GM12878 (cell line): ENCODE data around the gene HS6ST3. TPM values are rescaled to one million over a fixed set of nuclear protein-coding genes. Genes with fewer than 3 reads are reported as not detected.
"Not testable (repeated sequence)": the region's sequence is repeated elsewhere in the genome, so short reads cannot be mapped to it uniquely, and the experiment has no call there.

Experiments
- ATAC-seq: fragments of 200-7000 bp; cut with Tn5 transposase; 3 replicates; pipeline ENCODE4 v1.9.1; 2020; ENCODE audit warnings: mild to moderate bottlenecking, moderate library complexity
- BruUV-seq: library from RNA; stranded (reverse); fragments of 400-500 nt; replicated peaks from 2 replicates; lab custom pipeline; 2021; lab: Mats Ljungman, UMichigan
- CTCF ChIA-PET: fragments of 300-600 bp; sonication (Branson Sonifier 250); formaldehyde crosslinking; extraction: SDS; loops from one replicate; lab custom pipeline; 2021; ENCODE audit warnings: inconsistent platforms; lab: Yijun Ruan, JAX
- POLR2A ChIA-PET: fragments of 350-600 bp; formaldehyde crosslinking; extraction: SDS; loops from one replicate; lab custom pipeline; 2021; ENCODE audit warnings: inconsistent platforms; lab: Charles Lee
- RAD21 ChIA-PET: fragments of 300-600 bp; sonication (Branson Sonifier 250); formaldehyde crosslinking; loops from one replicate; lab custom pipeline; 2023; ENCODE audit warnings: antibody characterized with exemption; ENCODE audit not compliant: unreplicated experiment; lab: Charles Lee
- SMC1A ChIA-PET: fragments of 300-600 bp; sonication (Branson Sonifier 250); formaldehyde crosslinking; loops from one replicate; lab custom pipeline; 2023; ENCODE audit not compliant: unreplicated experiment, uncharacterized antibody; lab: Charles Lee
- DNase-seq: peaks from one replicate; pipeline ENCODE4 v3.0.0-alpha.2; 2011; ENCODE audit warnings: low read depth, low spot score
- FAIRE-seq: peaks from 3 replicates; lab custom pipeline; 2011; peaks lifted over from hg19 to GRCh38; lab: Jason Lieb, UNC
- H2AFZ ChIP-seq: 2 replicates; pipeline ENCODE4 v1.6.0; 2011; ENCODE audit warnings: low read depth, low read length, control low read depth; ENCODE audit not compliant: control insufficient read depth
- H3K27ac ChIP-seq: 2 replicates; pipeline ENCODE4 v1.5.1; 2011; ENCODE audit warnings: control low read depth; ENCODE audit not compliant: control insufficient read depth, insufficient read depth
- H3K27me3 ChIP-seq, 2 experiments: replicated peaks in 1 of 2; 2 replicates each; pipeline versions ENCODE4 v1.6.0 to v1.6.1; 2011; ENCODE audit warnings: low read length in 1 of 2; ENCODE audit not compliant: control insufficient read depth in 2 of 2, insufficient read depth in 2 of 2
- H3K36me3 ChIP-seq, 2 experiments: 2 replicates each; pipeline ENCODE4 v1.5.1; 2011; ENCODE audit warnings: low read length in 1 of 2; ENCODE audit not compliant: control insufficient read depth in 2 of 2, insufficient read depth in 2 of 2
- H3K4me1 ChIP-seq: 2 replicates; pipeline ENCODE4 v1.6.1; 2011; ENCODE audit warnings: mild to moderate bottlenecking, low read length, moderate library complexity, mixed read lengths; ENCODE audit not compliant: control insufficient read depth, insufficient read depth
- H3K4me2 ChIP-seq: 2 replicates; pipeline ENCODE4 v1.6.0; 2011; ENCODE audit warnings: control low read depth; ENCODE audit not compliant: control insufficient read depth, insufficient read depth
- H3K4me3 ChIP-seq: fragments of 200-600 bp; sonication (generic); 2 replicates; pipeline ENCODE4 v1.5.1; 2016
- H3K79me2 ChIP-seq: 2 replicates; pipeline ENCODE4 v1.6.0; 2011; ENCODE audit warnings: low read length; ENCODE audit not compliant: control insufficient read depth, insufficient read depth
- H3K9ac ChIP-seq: 2 replicates; pipeline ENCODE4 v1.8.0; 2011; ENCODE audit warnings: low read length, control low read depth, mixed read lengths; ENCODE audit not compliant: control insufficient read depth, insufficient read depth
- H3K9me3 ChIP-seq: replicated peaks from 3 replicates; pipeline ENCODE4 v1.5.1; 2011; ENCODE audit warnings: mild to moderate bottlenecking, low read length; ENCODE audit not compliant: control insufficient read depth, insufficient read depth
- H4K20me1 ChIP-seq: 2 replicates; pipeline ENCODE4 v1.6.0; 2011; ENCODE audit not compliant: control insufficient read depth, insufficient read depth
- ATF3 ChIP-seq: IDR thresholded peaks from 2 replicates; pipeline ENCODE4 v1.6.1; 2011; ENCODE audit warnings: low read depth, mild to moderate bottlenecking, low read length, moderate library complexity, borderline replicate concordance; ENCODE audit errors: extremely low read depth
- CBX3 ChIP-seq: fragments of 200-600 bp; sonication (generic); IDR thresholded peaks from 2 replicates; pipeline ENCODE4 v1.6.1; 2016; ENCODE audit warnings: low read depth, borderline replicate concordance
- E2F4 ChIP-seq: IDR thresholded peaks from 2 replicates; pipeline ENCODE4 v1.6.1; 2012; ENCODE audit warnings: low read depth, low read length, improper control_type of control experiment
- EGR1 ChIP-seq, 2 experiments: IDR thresholded peaks; 1 replicate in 1 of 2; 2 replicates in 1 of 2; pipeline ENCODE4 v1.6.1; 2011 to 2012; ENCODE audit warnings: low read depth in 2 of 2, low read length in 2 of 2, borderline replicate concordance in 1 of 2, mild to moderate bottlenecking in 1 of 2, moderate library complexity in 1 of 2
- HCFC1 ChIP-seq: fragments of 150-350 bp; IDR thresholded peaks from 2 replicates; pipeline ENCODE4 v1.6.1; 2014; ENCODE audit warnings: low read length
- JUND ChIP-seq: IDR thresholded peaks from 2 replicates; pipeline ENCODE4 v1.6.1; 2012; ENCODE audit warnings: low read depth, mild to moderate bottlenecking, low read length, improper control_type of control experiment, moderate library complexity
- NR2F1 ChIP-seq: fragments of 450-650 bp; conservative IDR thresholded peaks from 2 replicates; pipeline ENCODE4 v1.6.1; 2017; ENCODE audit warnings: mild to moderate bottlenecking
- SMAD1 ChIP-seq: fragments of 450-650 bp; IDR thresholded peaks from 2 replicates; pipeline ENCODE4 v1.6.1; 2018; ENCODE audit warnings: mild to moderate bottlenecking, low read depth; ENCODE audit not compliant: partially characterized antibody
- SUPT20H ChIP-seq: IDR thresholded peaks from 2 replicates; pipeline ENCODE4 v1.6.1; 2011; ENCODE audit warnings: low read depth, mild to moderate bottlenecking, low read length, moderate library complexity, borderline replicate concordance; ENCODE audit not compliant: control insufficient read depth
- WGBS: methylation state at CpG from one replicate; pipeline ENCODE4 v1.1.6; 2016; ENCODE audit warnings: low lambda C conversion rate; ENCODE audit not compliant: insufficient replicate concordance, insufficient coverage; ENCODE audit errors: missing lambda C conversion rate; 5-methylcytosine and 5-hydroxymethylcytosine counted together
- in situ Hi-C: fragments of 300-500 bp; cut with MboI; formaldehyde crosslinking; loops from 9 replicates; pipeline ENCODE4 v1.14.3; 2018; ENCODE audit warnings: mixed read lengths
- intact Hi-C: fragments of 100-400 bp; cut with micrococcal nuclease; formaldehyde crosslinking; loops from one replicate; pipeline ENCODE4 v1.14.2; 2022; ENCODE audit not compliant: unreplicated experiment
- polyA plus RNA-seq, 11 experiments: library from polyadenylated mRNA; depleted of rRNA in 4 of 11; unstranded in 6 of 11; stranded (reverse) in 5 of 11; fragments of >200 nt; fragmentation: Nextera tagmentation in 4 of 11; fragmentation: Illumina TruSeq in 1 of 11; extraction: Ambion mirVana in 4 of 11; extraction: Trizol in 1 of 11; gene quantifications; 1 replicate in 1 of 11; 2 replicates in 10 of 11; pipeline versions ENCODE4 v1.2.1 to v1.2.3, GENCODE V29; 2011 to 2016; ENCODE audit warnings: inconsistent platforms in 2 of 11, missing spikeins in 2 of 11, low read depth in 1 of 11
- total RNA-seq, 4 experiments: library from RNA; depleted of rRNA in 3 of 4; stranded (reverse); fragments of >200 nt in 3 of 4; fragmentation: Illumina TruSeq in 1 of 4; extraction: Trizol in 1 of 4; gene quantifications; 2 replicates each; pipeline versions ENCODE4 v1.2.1 to v1.2.3, GENCODE V29; 2013 to 2021
- TF ChIP-seq, protein P1 (sequence below): IDR thresholded peaks from 2 replicates; pipeline ENCODE4 v1.6.1; 2012; ENCODE audit warnings: low read depth, low read length, improper control_type of control experiment
- TF ChIP-seq, protein P2 (sequence below): fragments of 450-650 bp; IDR thresholded peaks from 2 replicates; pipeline ENCODE4 v1.6.1; 2014; ENCODE audit warnings: mild to moderate bottlenecking
- TF ChIP-seq, protein P3 (sequence below): fragments of 450-650 bp; IDR thresholded peaks from 2 replicates; pipeline ENCODE4 v1.6.1; 2016; ENCODE audit warnings: mild to moderate bottlenecking

HS6ST3 gene
- total and polyA plus RNA-seq, 10 of the 15 experiments (the other 5 are each of a cell fraction or from before 2014, with no cell fraction given), result under 0.01 to 2.9 TPM; not detected in 8

- intact Hi-C loops, result no loop called here
- Histone ChIP-seq H2AFZ (no peak overlapping the region), H3K27ac (no peak overlapping the region), H3K36me3 (no peaks in the 10 kb centered on the region), H4K20me1 (no peaks in the 10 kb centered on the region), H3K4me1 (no peaks in the 10 kb centered on the region), H3K27me3 (no peaks in the 10 kb centered on the region), H3K79me2 (no peaks in the 10 kb centered on the region), H3K4me2 (no peak overlapping the region), H3K4me3 (no peak overlapping the region), H3K9me3 (no peaks in the 10 kb centered on the region), H3K9ac (no peak overlapping the region)
- in situ Hi-C loops, result no loop called here
- TF ChIP-seq CBX3, result no peak
- TF ChIP-seq HCFC1, result no peak
- no peak for TF ChIP-seq JUND
- TF ChIP-seq E2F4, result no peak
- TF ChIP-seq EGR1 (IDR thresholded peaks at IDR 0.05; ENCODE audit: borderline replicate concordance in 1 of 2, low read depth in 2 of 2, low read length in 2 of 2), result no peak
- TF ChIP-seq SMAD1, result no peak
- TF ChIP-seq ATF3, result no peak
- TF ChIP-seq, protein P1, sequence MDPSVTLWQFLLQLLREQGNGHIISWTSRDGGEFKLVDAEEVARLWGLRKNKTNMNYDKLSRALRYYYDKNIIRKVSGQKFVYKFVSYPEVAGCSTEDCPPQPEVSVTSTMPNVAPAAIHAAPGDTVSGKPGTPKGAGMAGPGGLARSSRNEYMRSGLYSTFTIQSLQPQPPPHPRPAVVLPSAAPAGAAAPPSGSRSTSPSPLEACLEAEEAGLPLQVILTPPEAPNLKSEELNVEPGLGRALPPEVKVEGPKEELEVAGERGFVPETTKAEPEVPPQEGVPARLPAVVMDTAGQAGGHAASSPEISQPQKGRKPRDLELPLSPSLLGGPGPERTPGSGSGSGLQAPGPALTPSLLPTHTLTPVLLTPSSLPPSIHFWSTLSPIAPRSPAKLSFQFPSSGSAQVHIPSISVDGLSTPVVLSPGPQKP, result no peak
- TF ChIP-seq NR2F1, result no peak
- TF ChIP-seq, protein P2, sequence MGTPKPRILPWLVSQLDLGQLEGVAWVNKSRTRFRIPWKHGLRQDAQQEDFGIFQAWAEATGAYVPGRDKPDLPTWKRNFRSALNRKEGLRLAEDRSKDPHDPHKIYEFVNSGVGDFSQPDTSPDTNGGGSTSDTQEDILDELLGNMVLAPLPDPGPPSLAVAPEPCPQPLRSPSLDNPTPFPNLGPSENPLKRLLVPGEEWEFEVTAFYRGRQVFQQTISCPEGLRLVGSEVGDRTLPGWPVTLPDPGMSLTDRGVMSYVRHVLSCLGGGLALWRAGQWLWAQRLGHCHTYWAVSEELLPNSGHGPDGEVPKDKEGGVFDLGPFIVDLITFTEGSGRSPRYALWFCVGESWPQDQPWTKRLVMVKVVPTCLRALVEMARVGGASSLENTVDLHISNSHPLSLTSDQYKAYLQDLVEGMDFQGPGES, result no peak
- no peak for TF ChIP-seq SUPT20H
- TF ChIP-seq, protein P3, sequence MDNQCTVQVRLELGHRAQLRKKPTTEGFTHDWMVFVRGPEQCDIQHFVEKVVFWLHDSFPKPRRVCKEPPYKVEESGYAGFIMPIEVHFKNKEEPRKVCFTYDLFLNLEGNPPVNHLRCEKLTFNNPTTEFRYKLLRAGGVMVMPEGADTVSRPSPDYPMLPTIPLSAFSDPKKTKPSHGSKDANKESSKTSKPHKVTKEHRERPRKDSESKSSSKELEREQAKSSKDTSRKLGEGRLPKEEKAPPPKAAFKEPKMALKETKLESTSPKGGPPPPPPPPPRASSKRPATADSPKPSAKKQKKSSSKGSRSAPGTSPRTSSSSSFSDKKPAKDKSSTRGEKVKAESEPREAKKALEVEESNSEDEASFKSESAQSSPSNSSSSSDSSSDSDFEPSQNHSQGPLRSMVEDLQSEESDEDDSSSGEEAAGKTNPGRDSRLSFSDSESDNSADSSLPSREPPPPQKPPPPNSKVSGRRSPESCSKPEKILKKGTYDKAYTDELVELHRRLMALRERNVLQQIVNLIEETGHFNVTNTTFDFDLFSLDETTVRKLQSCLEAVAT, result no peak
- ChIA-PET POLR2A (no interaction called here), CTCF (no interaction called here), SMC1A (interaction anchor here (1.3 kb wide), 1 partner anchor 12 kb away, joined by 3 read pairs; no protein-coding TSS in a partner anchor), RAD21 (no interaction called here)
- ATAC-seq (no peak), DNase-seq (no peak), FAIRE-seq (no peak)
- BruUV-seq, result no TSS peak
- 55% methylated on average over 2 of the region's 2 CpGs for WGBS
These were observed 682.5 kb downstream of the HS6ST3 start for GRCh38 chr13:96772426-96772825.

DNA sequence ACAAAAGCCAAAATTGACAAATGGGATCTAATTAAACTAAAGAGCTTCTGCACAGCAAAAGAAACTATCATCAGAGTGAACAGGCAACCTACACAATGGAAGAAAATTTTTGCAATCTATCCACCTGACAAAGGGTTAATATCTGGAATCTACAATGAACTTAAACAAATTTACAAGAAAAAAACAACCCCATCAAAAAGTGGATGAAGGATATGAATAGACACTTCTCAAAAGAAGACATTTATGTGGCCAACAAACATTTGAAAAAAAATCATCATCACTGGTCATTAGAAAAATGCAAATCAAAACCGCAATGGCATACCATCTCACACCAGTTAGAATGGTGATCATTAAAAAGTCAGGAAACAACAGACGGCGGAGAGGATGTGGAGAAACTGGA is 688.4 kb downstream of the HS6ST3 start:
- CTCF ChIA-PET, H3K4me3 ChIP-seq, H3K36me3 ChIP-seq, ATAC-seq, SMC1A ChIA-PET, H2AFZ ChIP-seq, FAIRE-seq, H3K9ac ChIP-seq, intact Hi-C loops, H3K4me1 ChIP-seq, H3K4me2 ChIP-seq, in situ Hi-C loops, BruUV-seq, RAD21 ChIA-PET, H3K9me3 ChIP-seq, H3K79me2 ChIP-seq, H3K27ac ChIP-seq, H4K20me1 ChIP-seq, H3K27me3 ChIP-seq, DNase-seq, POLR2A ChIA-PET: not testable (repeated sequence)
- 86% methylated on average over 3 of the region's 3 CpGs for WGBS
